Suprapubic skin (tissue), 4 donors: ENCODE data around the gene C1orf141. TPM values are rescaled to one million over a fixed set of nuclear protein-coding genes. Genes with fewer than 3 reads are reported as not detected.

Experiments
- DNase-seq, 2 donors: peaks; one replicate each; pipeline ENCODE4 v3.0.0-alpha.2; 2019; ENCODE audit warnings: low spot score in 2 of 2
- H3K27ac ChIP-seq: fragments of 200-600 bp; sonication (generic); one replicate; pipeline ENCODE4 v1.5.1; 2019
- H3K27me3 ChIP-seq: fragments of 200-600 bp; sonication (generic); one replicate; pipeline ENCODE4 v1.5.1; 2019
- H3K36me3 ChIP-seq: fragments of 200-600 bp; sonication (generic); one replicate; pipeline ENCODE4 v1.5.1; 2019
- H3K4me1 ChIP-seq: fragments of 200-600 bp; sonication (generic); one replicate; pipeline ENCODE4 v1.5.1; 2019
- H3K4me3 ChIP-seq: fragments of 200-600 bp; sonication (generic); one replicate; pipeline ENCODE4 v1.5.1; 2019; ENCODE audit warnings: mild to moderate bottlenecking
- H3K9me3 ChIP-seq: fragments of 200-600 bp; sonication (generic); one replicate; pipeline ENCODE4 v1.5.1; 2019
- EP300 ChIP-seq: sonication (generic); formaldehyde crosslinking; IDR thresholded peaks from one replicate; pipeline ENCODE4 v1.6.1; 2017; ENCODE audit warnings: antibody characterized with exemption
- POLR2A ChIP-seq, 2 donors: fragments of 450-650 bp; IDR thresholded peaks; one replicate each; pipeline ENCODE4 v1.6.1; 2017; ENCODE audit warnings: antibody characterized with exemption in 2 of 2, mild to moderate bottlenecking in 2 of 2, moderate library complexity in 2 of 2
- POLR2AphosphoS5 ChIP-seq, 3 donors: sonication (generic); formaldehyde crosslinking; IDR thresholded peaks; one replicate each; pipeline ENCODE4 v1.6.1; 2017; ENCODE audit warnings: antibody characterized with exemption in 3 of 3
- WGBS: methylation state at CpG from one replicate; pipeline ENCODE4 v1.1.5; 2018; 5-methylcytosine and 5-hydroxymethylcytosine counted together
- total RNA-seq, 4 donors: library from RNA; depleted of rRNA; stranded (reverse); fragments of >200 nt; gene quantifications; one replicate each; pipeline ENCODE4 v1.1.0, GENCODE V29; 2016
- TF ChIP-seq, protein P1 (sequence below), 2 donors: fragments of 200-600 bp in 1 of 2; fragments of 450-650 bp in 1 of 2; sonication (generic) in 1 of 2; IDR thresholded peaks; one replicate each; pipeline ENCODE4 v1.5.1; 2016 to 2019; ENCODE audit warnings: antibody characterized with exemption in 2 of 2, mild to moderate bottlenecking in 1 of 2, moderate library complexity in 1 of 2

Gene C1orf141
- total RNA-seq, 4 donors from 2014 or later, result not detected

GRCh38 chr1:67097305-67097704 lies 37.5 kb downstream of the C1orf141 start:
- Histone ChIP-seq H3K27ac (no peak overlapping the region), H3K36me3 (no peaks in the 10 kb centered on the region), H3K4me1 (no peaks in the 10 kb centered on the region), H3K9me3 (no peaks in the 10 kb centered on the region), H3K27me3 (peaks cover 4% of the 10 kb centered on the region), H3K4me3 (no peak overlapping the region)
- TF ChIP-seq POLR2AphosphoS5 (IDR thresholded peaks at IDR 0.05) (no peak), POLR2A (IDR thresholded peaks at IDR 0.05) (no peak), EP300 (no peak)
- TF ChIP-seq, protein P1, sequence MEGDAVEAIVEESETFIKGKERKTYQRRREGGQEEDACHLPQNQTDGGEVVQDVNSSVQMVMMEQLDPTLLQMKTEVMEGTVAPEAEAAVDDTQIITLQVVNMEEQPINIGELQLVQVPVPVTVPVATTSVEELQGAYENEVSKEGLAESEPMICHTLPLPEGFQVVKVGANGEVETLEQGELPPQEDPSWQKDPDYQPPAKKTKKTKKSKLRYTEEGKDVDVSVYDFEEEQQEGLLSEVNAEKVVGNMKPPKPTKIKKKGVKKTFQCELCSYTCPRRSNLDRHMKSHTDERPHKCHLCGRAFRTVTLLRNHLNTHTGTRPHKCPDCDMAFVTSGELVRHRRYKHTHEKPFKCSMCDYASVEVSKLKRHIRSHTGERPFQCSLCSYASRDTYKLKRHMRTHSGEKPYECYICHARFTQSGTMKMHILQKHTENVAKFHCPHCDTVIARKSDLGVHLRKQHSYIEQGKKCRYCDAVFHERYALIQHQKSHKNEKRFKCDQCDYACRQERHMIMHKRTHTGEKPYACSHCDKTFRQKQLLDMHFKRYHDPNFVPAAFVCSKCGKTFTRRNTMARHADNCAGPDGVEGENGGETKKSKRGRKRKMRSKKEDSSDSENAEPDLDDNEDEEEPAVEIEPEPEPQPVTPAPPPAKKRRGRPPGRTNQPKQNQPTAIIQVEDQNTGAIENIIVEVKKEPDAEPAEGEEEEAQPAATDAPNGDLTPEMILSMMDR (IDR thresholded peaks at IDR 0.05), result no peak
- DNase-seq, result no peak

DNA sequence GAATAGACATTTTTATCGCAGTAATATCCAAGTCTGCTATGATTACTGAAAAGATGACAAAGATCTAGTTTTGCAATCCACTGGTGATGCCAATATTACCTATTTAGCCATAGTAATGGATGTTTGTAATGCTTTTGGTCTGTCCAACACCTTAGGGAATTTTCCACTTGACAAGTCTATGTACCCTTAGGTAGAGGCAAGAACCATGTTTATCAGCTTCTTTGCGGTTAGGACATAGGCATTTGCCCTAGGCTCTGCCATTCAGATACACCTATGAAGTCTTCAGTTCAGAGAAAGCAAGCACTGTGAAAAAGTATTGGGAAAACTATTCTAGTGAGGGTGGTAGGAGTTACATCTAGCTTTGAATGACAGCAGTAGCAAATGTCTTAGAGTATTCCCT lies 40.6 kb downstream of the C1orf141 start:
- peaks cover 4% of the 10 kb centered on the region for H3K27me3 ChIP-seq
- peaks cover 3% of the 10 kb centered on the region for H3K9me3 ChIP-seq
- no peak overlapping the region for H3K27ac ChIP-seq
- no peaks in the 10 kb centered on the region for H3K36me3 ChIP-seq
- H3K4me3 ChIP-seq, result no peak overlapping the region
- H3K4me1 ChIP-seq, result no peaks in the 10 kb centered on the region
- WGBS, result 70% methylated on average over 2 of the region's 2 CpGs
- DNase-seq, result no peak
- TF ChIP-seq, protein P1 (IDR thresholded peaks at IDR 0.05), result no peak
- TF ChIP-seq POLR2AphosphoS5 (IDR thresholded peaks at IDR 0.05), result no peak
- no peak for TF ChIP-seq POLR2A (IDR thresholded peaks at IDR 0.05)

GRCh38 chr1:67089685-67090208 lies 45.0 kb downstream of the C1orf141 start:
- no peak for DNase-seq
- Histone ChIP-seq H3K36me3 (no peaks in the 10 kb centered on the region), H3K4me1 (no peaks in the 10 kb centered on the region), H3K27me3 (peaks cover 4% of the 10 kb centered on the region), H3K4me3 (no peak overlapping the region), H3K27ac (no peak overlapping the region), H3K9me3 (peaks cover 3% of the 10 kb centered on the region)
- TF ChIP-seq EP300 (no peak), POLR2AphosphoS5 (IDR thresholded peaks at IDR 0.05) (no peak), POLR2A (IDR thresholded peaks at IDR 0.05) (no peak)
- TF ChIP-seq, protein P1 (IDR thresholded peaks at IDR 0.05), result no peak
- WGBS, result 85% methylated on average over 1 of the region's 1 CpG

- 100% methylated on average over 1 of the region's 1 CpG for WGBS
- TF ChIP-seq, protein P1 (IDR thresholded peaks at IDR 0.05), result no peak
- no peak for TF ChIP-seq POLR2A (IDR thresholded peaks at IDR 0.05)
- TF ChIP-seq POLR2AphosphoS5 (IDR thresholded peaks at IDR 0.05), result no peak
- TF ChIP-seq EP300, result no peak
- Histone ChIP-seq H3K4me3 (no peak overlapping the region), H3K9me3 (peaks cover 3% of the 10 kb centered on the region), H3K27me3 (no peaks in the 10 kb centered on the region), H3K4me1 (no peaks in the 10 kb centered on the region), H3K36me3 (no peaks in the 10 kb centered on the region), H3K27ac (no peak overlapping the region)
- DNase-seq, result no peak
These were observed 46.3 kb downstream of the C1orf141 start for GRCh38 chr1:67088440-67088839.

DNA sequence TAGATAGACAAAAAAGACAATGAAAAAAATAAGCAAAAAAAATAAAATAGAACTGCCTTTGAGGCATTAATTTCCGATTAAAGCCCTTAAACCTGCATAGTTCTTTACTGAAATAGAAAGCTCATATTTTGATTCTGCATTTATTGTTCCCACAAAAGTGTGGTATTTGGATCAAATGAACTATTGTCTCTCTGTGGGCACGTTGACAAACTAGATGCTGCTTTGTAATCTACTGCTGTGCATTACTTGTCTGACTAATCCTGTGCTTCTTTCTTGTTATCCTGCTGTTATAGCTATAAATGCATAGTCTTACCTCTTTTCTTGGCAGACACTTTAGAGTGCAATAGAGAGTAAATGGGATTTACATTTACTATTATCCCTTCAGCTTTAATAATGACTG lies 49.4 kb downstream of the C1orf141 start:
- TF ChIP-seq POLR2A (IDR thresholded peaks at IDR 0.05) (no peak), EP300 (no peak), POLR2AphosphoS5 (IDR thresholded peaks at IDR 0.05) (no peak)
- TF ChIP-seq, protein P1 (IDR thresholded peaks at IDR 0.05), result no peak
- no peak overlapping the region for H3K4me3 ChIP-seq
- no peaks in the 10 kb centered on the region for H3K27me3 ChIP-seq
- no peaks in the 10 kb centered on the region for H3K4me1 ChIP-seq
- no peak overlapping the region for H3K27ac ChIP-seq
- no peak for DNase-seq
- peaks cover 3% of the 10 kb centered on the region for H3K9me3 ChIP-seq
- WGBS, result 31% methylated on average over 2 of the region's 2 CpGs
- H3K36me3 ChIP-seq, result no peaks in the 10 kb centered on the region
